Measurements from ENCODE around the gene ZNF667. TPM values are rescaled to one million over a fixed set of nuclear protein-coding genes. Genes with fewer than 3 reads are reported as not detected.

The ZNF667 gene
- total RNA-seq, 2 donors from 2014 or later: 1.1 to 1.3 TPM

GRCh38 chr19:56491399-56491798 lies 14.3 kb upstream of the ZNF667 start:
- Histone ChIP-seq H3K4me1 (no peaks in the 10 kb centered on the region), H3K36me3 (no peaks in the 10 kb centered on the region), H3K27ac (no peak overlapping the region), H3K9me3 (no peaks in the 10 kb centered on the region), H3K4me3 (no peak overlapping the region), H3K9ac (ENCODE audit: low read depth in 2 of 2, low read length in 2 of 2) (no peak overlapping the region), H3K27me3 (no peaks in the 10 kb centered on the region)
- intact Hi-C loops (cut with DNase I): no loop called here
- no peak for DNase-seq
- TF ChIP-seq CTCF (IDR thresholded peaks at IDR 0.05): no peak

- intact Hi-C loops (cut with DNase I): no loop called here
- Histone ChIP-seq H3K27ac (peak overlapping the region; percentile 52), H3K36me3 (no peaks in the 10 kb centered on the region), H3K27me3 (no peaks in the 10 kb centered on the region), H3K4me1 (no peaks in the 10 kb centered on the region), H3K9me3 (no peaks in the 10 kb centered on the region), H3K9ac (ENCODE audit: low read depth in 2 of 2, low read length in 2 of 2) (peak overlapping the region in 1 of 2 donors; percentile 40), H3K4me3 (peak overlapping the region; percentile 47)
- no peak for TF ChIP-seq CTCF (IDR thresholded peaks at IDR 0.05)
- peak; percentile 87 for DNase-seq
Measured at GRCh38 chr19:56477429-56478338, 539 bp upstream of the ZNF667 start.

- TF ChIP-seq CTCF (IDR thresholded peaks at IDR 0.05): no peak
- Histone ChIP-seq H3K4me1 (no peaks in the 10 kb centered on the region), H3K9ac (ENCODE audit: low read depth in 2 of 2, low read length in 2 of 2) (no peak overlapping the region), H3K27me3 (no peaks in the 10 kb centered on the region), H3K27ac (no peak overlapping the region), H3K9me3 (no peaks in the 10 kb centered on the region), H3K4me3 (no peak overlapping the region), H3K36me3 (no peaks in the 10 kb centered on the region)
- no peak for DNase-seq
- intact Hi-C loops (cut with DNase I): no loop called here
Measured at GRCh38 chr19:56476093-56476492, 1.1 kb downstream of the ZNF667 start.

GRCh38 chr19:56474308-56474707 lies 2.8 kb downstream of the ZNF667 start:
- no peaks in the 10 kb centered on the region for H3K9me3 ChIP-seq
- no peak overlapping the region for H3K27ac ChIP-seq
- no peak overlapping the region for H3K4me3 ChIP-seq
- no peaks in the 10 kb centered on the region for H3K27me3 ChIP-seq
- intact Hi-C loops (cut with DNase I): no loop called here
- TF ChIP-seq CTCF (IDR thresholded peaks at IDR 0.05): no peak
- H3K9ac ChIP-seq (ENCODE audit: low read depth in 2 of 2, low read length in 2 of 2): no peak overlapping the region
- H3K4me1 ChIP-seq: no peaks in the 10 kb centered on the region
- DNase-seq: no peak
- H3K36me3 ChIP-seq: no peaks in the 10 kb centered on the region

GRCh38 chr19:56441206-56441792 lies 35.8 kb downstream of the ZNF667 start:
- intact Hi-C loops (cut with DNase I): no loop called here
- H3K36me3 ChIP-seq: no peaks in the 10 kb centered on the region
- H3K4me3 ChIP-seq: no peak overlapping the region
- H3K27me3 ChIP-seq: no peaks in the 10 kb centered on the region
- H3K27ac ChIP-seq: no peak overlapping the region
- DNase-seq: no peak
- H3K9me3 ChIP-seq: no peaks in the 10 kb centered on the region
- no peak overlapping the region for H3K9ac ChIP-seq (ENCODE audit: low read depth in 2 of 2, low read length in 2 of 2)
- TF ChIP-seq CTCF (IDR thresholded peaks at IDR 0.05): no peak
- no peaks in the 10 kb centered on the region for H3K4me1 ChIP-seq
